ENCODE results near the gene FGGY.

DNA sequence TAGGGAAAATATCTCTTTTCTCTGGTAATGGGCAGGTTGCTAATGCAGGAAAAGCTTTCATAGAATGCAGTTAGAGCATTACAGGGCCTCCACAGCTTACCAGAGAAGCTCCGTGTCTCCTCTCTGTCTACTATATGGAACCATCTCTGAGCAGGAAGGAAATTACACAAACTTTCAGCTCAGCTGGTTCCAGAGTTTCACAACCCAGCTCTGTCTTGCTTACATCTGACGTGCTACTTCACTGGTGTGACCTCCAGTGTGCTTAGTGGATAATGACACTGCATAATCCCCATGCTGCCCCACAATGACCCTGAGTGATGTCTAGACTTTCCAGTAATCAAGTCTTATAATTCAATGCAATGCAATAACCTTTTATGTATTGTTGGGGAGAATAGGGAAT is 4.3 kb upstream of the FGGY start:
- TF ChIP-seq CTCF (conservative IDR thresholded peaks at IDR 0.05 in 1 of 2, IDR thresholded peaks at IDR 0.05 in 1 of 2; ENCODE audit: extremely low read depth in 1 of 2, insufficient read depth in 1 of 2, low read depth in 1 of 2, low read length in 2 of 2) (no peak), EZH2 (IDR thresholded peaks at IDR 0.05; ENCODE audit: borderline replicate concordance, low read length) (no peak)
